ENCODE data around the gene NAV1. TPM values are rescaled to one million over a fixed set of nuclear protein-coding genes. Genes with fewer than 3 reads are reported as not detected.

Gene NAV1
- total and polyA plus RNA-seq, 2 donors (not counting 3 experiments of a cell fraction or from before 2014, with no cell fraction given), result 19.9 to 138 TPM

- Histone ChIP-seq H3K9me1 (replicated peaks; ENCODE audit: control insufficient read depth, extremely low read depth, insufficient read depth, low read length) (no peaks in the 10 kb centered on the region), H3K4me1 (ENCODE audit: control insufficient read depth, extremely low read depth, insufficient read depth, low read length) (peaks cover 13% of the 10 kb centered on the region), H3K4me2 (ENCODE audit: insufficient read depth, low read length) (no peak overlapping the region), H4K20me1 (replicated peaks; ENCODE audit: control insufficient read depth, extremely low read depth, insufficient read depth, low read length) (no peaks in the 10 kb centered on the region), H3K4me3 (replicated peaks in 1 of 3; ENCODE audit: insufficient read depth in 1 of 3, low read depth in 1 of 3, low read length in 3 of 3) (no peak overlapping the region), H3K27me3 (ENCODE audit: control insufficient read depth in 2 of 2, insufficient read depth in 2 of 2, low read length in 2 of 2) (no peaks in the 10 kb centered on the region), H3K9ac (replicated peaks; ENCODE audit: extremely low read depth, insufficient read depth, low read length) (no peak overlapping the region), H3K27ac (ENCODE audit: insufficient read depth, low read depth, low read length) (no peak overlapping the region), H2AFZ (ENCODE audit: low read depth, low read length) (no peak overlapping the region), H3K36me3 (ENCODE audit: control insufficient read depth in 2 of 2, extremely low read depth in 1 of 2, insufficient read depth in 2 of 2, low read length in 2 of 2) (no peaks in the 10 kb centered on the region), H3K9me3 (replicated peaks; ENCODE audit: control insufficient read depth, insufficient read depth, low read length) (no peaks in the 10 kb centered on the region), H3K79me2 (ENCODE audit: control insufficient read depth, insufficient read depth, low read length) (no peaks in the 10 kb centered on the region)
- no TSS peak for BruUV-seq (replicated peaks)
- DNase-seq (ENCODE audit: low read depth, low spot score) (no peak), FAIRE-seq (no peak)
- CTCF ChIA-PET, result interaction anchor here (1.0 to 26.3 kb wide), 5 partner anchors 9 to 79 kb away, joined by 3 to 1317 read pairs (median 140); partner anchors contain the start of gene PHLDA3
- dilution Hi-C loops (cut with MboI; ENCODE audit: extremely low pct_ligation_motif_present, low sequenced_read_pairs), result no loop called here
- TF ChIP-seq GATA2 (IDR thresholded peaks at IDR 0.05; ENCODE audit: insufficient read depth, insufficient read length, low read depth, low read length) (no peak), CTCF (IDR thresholded peaks at IDR 0.05; ENCODE audit: extremely low read depth in 1 of 2, insufficient read depth in 1 of 2, low read depth in 1 of 2, low read length in 2 of 2) (no peak), EZH2 (IDR thresholded peaks at IDR 0.05; ENCODE audit: borderline replicate concordance, low read depth, low read length, severe bottlenecking) (no peak), POLR2A (IDR thresholded peaks at IDR 0.05; ENCODE audit: low read depth, low read length) (no peak), JUN (IDR thresholded peaks at IDR 0.05; ENCODE audit: borderline replicate concordance, insufficient read depth, insufficient read length, low read depth) (no peak), FOS (IDR thresholded peaks at IDR 0.05; ENCODE audit: borderline replicate concordance, insufficient read depth, low read length) (no peak), POLR2AphosphoS5 (IDR thresholded peaks at IDR 0.05; ENCODE audit: insufficient read depth, low read depth, low read length) (no peak), MAX (IDR thresholded peaks at IDR 0.05; ENCODE audit: insufficient read depth, insufficient read length) (no peak), MYC (IDR thresholded peaks at IDR 0.05; ENCODE audit: low read depth, low read length) (no peak)
- intact Hi-C loops (cut with micrococcal nuclease), result no loop called here
- POLR2A ChIA-PET, result no interaction called here
These were observed 24.5 kb upstream of the NAV1 start for GRCh38 chr1:201514466-201514865.
